NCI-H128 (cell line): ENCODE measurements around the gene APEH.

Source experiments
- DNase-seq: peaks from one replicate; lab custom pipeline; 2025; ENCODE audit not compliant: unreplicated experiment; lab: John Stamatoyannopoulos, UW

The APEH gene

GRCh38 chr3:49711489-49711888 lies 37.3 kb downstream of the APEH start:
- no peak for DNase-seq

GRCh38 chr3:49712166-49712565 lies 38.0 kb downstream of the APEH start:
- no peak for DNase-seq

- DNase-seq: no peak
These were observed 38.6 kb downstream of the APEH start for GRCh38 chr3:49712631-49713317.

GRCh38 chr3:49713336-49714105 lies 39.4 kb downstream of the APEH start:
- no peak for DNase-seq

- DNase-seq: no peak
These were observed 40.8 kb downstream of the APEH start for GRCh38 chr3:49714728-49715550.

GRCh38 chr3:49715611-49716121 lies 41.5 kb downstream of the APEH start:
- DNase-seq: no peak

GRCh38 chr3:49716169-49716568 lies 42.0 kb downstream of the APEH start:
- no peak for DNase-seq

GRCh38 chr3:49716691-49717210 lies 42.6 kb downstream of the APEH start:
- no peak for DNase-seq

- DNase-seq: no peak
These were observed 43.2 kb downstream of the APEH start for GRCh38 chr3:49717211-49717958.

GRCh38 chr3:49717959-49718857 lies 44.1 kb downstream of the APEH start:
- DNase-seq: no peak

- no peak for DNase-seq
These were observed 44.7 kb downstream of the APEH start for GRCh38 chr3:49718858-49719213.

- peak; percentile 73 for DNase-seq
These were observed 45.2 kb downstream of the APEH start, which contains the start of gene AMIGO3 for GRCh38 chr3:49719214-49719884. AMIGO3 (minus strand) TSS chr3:49719684; CDS start chr3:49719465, 219 bp downstream.

GRCh38 chr3:49720855-49721595 lies 46.9 kb downstream of the APEH start:
- DNase-seq: no peak

- DNase-seq: no peak
These were observed 47.4 kb downstream of the APEH start for GRCh38 chr3:49721596-49721895.

GRCh38 chr3:49721896-49722781 lies 48.0 kb downstream of the APEH start:
- DNase-seq: no peak

GRCh38 chr3:49722896-49723295 lies 48.7 kb downstream of the APEH start:
- no peak for DNase-seq

- peak; percentile 14 for DNase-seq
These were observed 49.1 kb downstream of the APEH start for GRCh38 chr3:49723296-49723627.
